GM18517 (cell line): ENCODE data around the gene PLPPR2.
"Not testable (repeated sequence)": the region's sequence is repeated elsewhere in the genome, so short reads cannot be mapped to it uniquely, and the experiment has no call there.

Source experiments
- ATAC-seq: cut with Tn5 transposase; IDR thresholded peaks from one replicate; pipeline ENCODE4 v1.9.1; 2021; ENCODE audit warnings: mild to moderate bottlenecking, moderate library complexity; ENCODE audit not compliant: unreplicated experiment

The PLPPR2 gene

GRCh38 chr19:11339254-11340098 is 15.8 kb upstream of the PLPPR2 start, which contains the start of gene RAB3D:
Gene RAB3D (minus strand): TSS chr19:11339657. CDS start chr19:11337399, 2,258 bp downstream.
- ATAC-seq, result no peak

- ATAC-seq, result not testable (repeated sequence)
Observed at GRCh38 chr19:11340099-11340467, 15.1 kb upstream of the PLPPR2 start.

- no peak for ATAC-seq
Observed at GRCh38 chr19:11342429-11342828, 12.8 kb upstream of the PLPPR2 start.

- ATAC-seq, result no peak
Observed at GRCh38 chr19:11345122-11345803, 10.0 kb upstream of the PLPPR2 start.

GRCh38 chr19:11346104-11346940 is 8.9 kb upstream of the PLPPR2 start, which contains the start of the genes CCDC159 and TMEM205:
Gene CCDC159 (plus strand): TSS chr19:11346519. CDS start chr19:11346607, 88 bp downstream.
Gene TMEM205 (minus strand): TSS chr19:11346268. CDS start chr19:11345619, 649 bp downstream.
- peak; percentile 93 for ATAC-seq

GRCh38 chr19:11347546-11348039 is 7.6 kb upstream of the PLPPR2 start:
- no peak for ATAC-seq

GRCh38 chr19:11349171-11349570 is 6.1 kb upstream of the PLPPR2 start:
- ATAC-seq, result no peak

- ATAC-seq, result not testable (repeated sequence)
Observed at GRCh38 chr19:11354102-11354501, 1.1 kb upstream of the PLPPR2 start.

- no peak for ATAC-seq
Observed at GRCh38 chr19:11356074-11356397, 804 bp downstream of the PLPPR2 start.

- no peak for ATAC-seq
Observed at GRCh38 chr19:11356676-11357550, 1.7 kb downstream of the PLPPR2 start.

GRCh38 chr19:11359421-11359820 is 4.2 kb downstream of the PLPPR2 start:
- no peak for ATAC-seq

GRCh38 chr19:11361037-11361770 is 6.0 kb downstream of the PLPPR2 start:
- ATAC-seq, result no peak

- no peak for ATAC-seq
Observed at GRCh38 chr19:11361771-11362731, 6.8 kb downstream of the PLPPR2 start.

- ATAC-seq, result no peak
Observed at GRCh38 chr19:11363881-11364280, 8.6 kb downstream of the PLPPR2 start.

GRCh38 chr19:11364296-11364904 is 9.2 kb downstream of the PLPPR2 start:
- ATAC-seq, result no peak

- ATAC-seq, result no peak
Observed at GRCh38 chr19:11364935-11365334, 9.7 kb downstream of the PLPPR2 start.

- no peak for ATAC-seq
Observed at GRCh38 chr19:11365557-11366117, 10.4 kb downstream of the PLPPR2 start.
